LNCaP clone FGC (cell line): Measurements from ENCODE around the gene L3MBTL1.

ENCODE experiments used
- DNase-seq: peaks from one replicate; pipeline ENCODE4 v3.0.0-alpha.2; 2011; ENCODE audit warnings: low read depth
- H3K4me3 ChIP-seq: 2 replicates; pipeline ENCODE4 v1.5.1; 2011; ENCODE audit warnings: mild to moderate bottlenecking, low read depth, low read length, control low read depth
- CTCF ChIP-seq: IDR thresholded peaks from 2 replicates; pipeline ENCODE4 v1.5.1; 2012; ENCODE audit warnings: mild to moderate bottlenecking; ENCODE audit not compliant: control insufficient read depth, insufficient read depth; ENCODE audit errors: extremely low read depth

The L3MBTL1 gene

GRCh38 chr20:43560974-43561373 is 53.5 kb downstream of the L3MBTL1 start:
- DNase-seq = no peak
- H3K4me3 ChIP-seq = no peak overlapping the region

GRCh38 chr20:43563429-43563828 is 55.9 kb downstream of the L3MBTL1 start:
- no peak for TF ChIP-seq CTCF
- DNase-seq = no peak

More at GRCh38 chr20:43560974-43561373, 53.5 kb downstream of the L3MBTL1 start:
- TF ChIP-seq CTCF = no peak

GRCh38 chr20:43563991-43564390 is 56.5 kb downstream of the L3MBTL1 start:
- DNase-seq = no peak
- TF ChIP-seq CTCF = no peak
- no peak overlapping the region for H3K4me3 ChIP-seq

More at GRCh38 chr20:43563429-43563828, 55.9 kb downstream of the L3MBTL1 start:
- no peak overlapping the region for H3K4me3 ChIP-seq

- no peak for DNase-seq
Observed at GRCh38 chr20:43564455-43564854, 57.0 kb downstream of the L3MBTL1 start.

GRCh38 chr20:43564993-43565757 is 57.7 kb downstream of the L3MBTL1 start:
- no peak for TF ChIP-seq CTCF
- no peak for DNase-seq
- no peak overlapping the region for H3K4me3 ChIP-seq

More at GRCh38 chr20:43564455-43564854, 57.0 kb downstream of the L3MBTL1 start:
- no peak for TF ChIP-seq CTCF
- no peak overlapping the region for H3K4me3 ChIP-seq

- H3K4me3 ChIP-seq = no peak overlapping the region
- TF ChIP-seq CTCF = no peak
- no peak for DNase-seq
Observed at GRCh38 chr20:43565758-43566104, 58.2 kb downstream of the L3MBTL1 start.

- no peak for DNase-seq
- TF ChIP-seq CTCF = no peak
- no peak overlapping the region for H3K4me3 ChIP-seq
Observed at GRCh38 chr20:43567477-43567876, 60.0 kb downstream of the L3MBTL1 start.
